Immature natural killer cell (primary cell): ENCODE results near the gene PSG3. TPM values are rescaled to one million over a fixed set of nuclear protein-coding genes. Genes with fewer than 3 reads are reported as not detected.
"Not testable (repeated sequence)": the region's sequence is repeated elsewhere in the genome, so short reads cannot be mapped to it uniquely, and the experiment has no call there.

Experiments used
- DNase-seq, 3 donors: peaks; one replicate each; pipeline ENCODE4 v3.0.0; 2022; ENCODE audit warnings: mixed read lengths in 1 of 3
- H3K27ac Mint-ChIP-seq, 6 donors: one replicate each; pipeline ENCODE4 v1.8.0; 2020; ENCODE audit warnings: mixed read lengths in 6 of 6, mild to moderate bottlenecking in 5 of 6, inconsistent platforms in 4 of 6, moderate library complexity in 3 of 6
- H3K27me3 Mint-ChIP-seq, 3 donors: one replicate each; pipeline ENCODE4 v1.8.0; 2020 to 2021; ENCODE audit warnings: low read depth in 3 of 3, mild to moderate bottlenecking in 3 of 3, mixed read lengths in 3 of 3, moderate library complexity in 3 of 3, inconsistent platforms in 1 of 3
- H3K36me3 Mint-ChIP-seq, 3 donors: one replicate each; pipeline ENCODE4 v1.8.0; 2020; ENCODE audit warnings: mixed read lengths in 3 of 3, inconsistent platforms in 2 of 3, mild to moderate bottlenecking in 2 of 3
- H3K4me1 Mint-ChIP-seq, 2 donors: one replicate each; pipeline ENCODE4 v1.8.0; 2020; ENCODE audit warnings: inconsistent platforms in 2 of 2, mild to moderate bottlenecking in 2 of 2, mixed read lengths in 2 of 2, moderate library complexity in 1 of 2
- H3K4me3 Mint-ChIP-seq, 5 donors: one replicate each; pipeline ENCODE4 v1.8.0; 2020; ENCODE audit warnings: mild to moderate bottlenecking in 5 of 5, mixed read lengths in 5 of 5, inconsistent platforms in 3 of 5, moderate library complexity in 3 of 5
- H3K9me3 Mint-ChIP-seq, 6 donors: one replicate each; pipeline ENCODE4 v1.8.0; 2020; ENCODE audit warnings: mild to moderate bottlenecking in 6 of 6, mixed read lengths in 6 of 6, inconsistent platforms in 4 of 6, moderate library complexity in 3 of 6
- polyA plus RNA-seq, 3 donors: library from polyadenylated mRNA; unstranded; fragments of 300-500 nt; fragmentation: Illumina TruSeq; gene quantifications; one replicate each; pipeline ENCODE4 v1.2.3, GENCODE V29; 2021

The PSG3 gene
- polyA plus RNA-seq, 3 donors from 2014 or later: not detected

- H3K27ac Mint-ChIP-seq, DNase-seq: not testable (repeated sequence)
Measured at GRCh38 chr19:42741726-42742607, 1.7 kb upstream of the PSG3 start.

GRCh38 chr19:42737581-42738011 lies 2.7 kb downstream of the PSG3 start:
- H3K4me1 Mint-ChIP-seq, H3K27me3 Mint-ChIP-seq, H3K4me3 Mint-ChIP-seq, H3K36me3 Mint-ChIP-seq, H3K27ac Mint-ChIP-seq, DNase-seq, H3K9me3 Mint-ChIP-seq: not testable (repeated sequence)

More at GRCh38 chr19:42741726-42742607, 1.7 kb upstream of the PSG3 start:
- H3K4me1 Mint-ChIP-seq, H3K36me3 Mint-ChIP-seq, H3K9me3 Mint-ChIP-seq, H3K4me3 Mint-ChIP-seq: not testable (repeated sequence)
- H3K27me3 Mint-ChIP-seq: peaks cover 3 to 13% (median 6%) of the 10 kb centered on the region in 3 donors

- not testable (repeated sequence) for H3K9me3 Mint-ChIP-seq, DNase-seq, H3K4me1 Mint-ChIP-seq, H3K27me3 Mint-ChIP-seq, H3K27ac Mint-ChIP-seq, H3K4me3 Mint-ChIP-seq, H3K36me3 Mint-ChIP-seq
Measured at GRCh38 chr19:42728341-42728740, 11.9 kb downstream of the PSG3 start.

GRCh38 chr19:42714000-42714399 lies 26.3 kb downstream of the PSG3 start:
- H3K4me3 Mint-ChIP-seq, H3K27ac Mint-ChIP-seq, H3K4me1 Mint-ChIP-seq, DNase-seq, H3K36me3 Mint-ChIP-seq: not testable (repeated sequence)
- peaks cover 0 to 11% (median 0%) of the 10 kb centered on the region in 6 donors for H3K9me3 Mint-ChIP-seq
- peaks cover 5 to 13% (median 6%) of the 10 kb centered on the region in 3 donors for H3K27me3 Mint-ChIP-seq

GRCh38 chr19:42712753-42713152 lies 27.5 kb downstream of the PSG3 start:
- not testable (repeated sequence) for H3K4me1 Mint-ChIP-seq, H3K36me3 Mint-ChIP-seq, DNase-seq, H3K4me3 Mint-ChIP-seq, H3K27ac Mint-ChIP-seq
- peaks cover 0 to 10% (median under 1%) of the 10 kb centered on the region in 6 donors for H3K9me3 Mint-ChIP-seq
- peaks cover 6 to 17% (median 7%) of the 10 kb centered on the region in 3 donors for H3K27me3 Mint-ChIP-seq

- DNase-seq, H3K4me1 Mint-ChIP-seq, H3K27ac Mint-ChIP-seq, H3K9me3 Mint-ChIP-seq, H3K4me3 Mint-ChIP-seq, H3K36me3 Mint-ChIP-seq: not testable (repeated sequence)
- peaks cover 4 to 12% (median 6%) of the 10 kb centered on the region in 3 donors for H3K27me3 Mint-ChIP-seq
Measured at GRCh38 chr19:42710986-42711385, 29.3 kb downstream of the PSG3 start.

- Mint-ChIP-seq H3K4me3 (no peak overlapping the region), H3K9me3 (no peaks in the 10 kb centered on the region), H3K4me1 (no peaks in the 10 kb centered on the region), H3K27me3 (peaks cover 5 to 15% (median 12%) of the 10 kb centered on the region in 3 donors), H3K36me3 (no peaks in the 10 kb centered on the region), H3K27ac (no peak overlapping the region)
- DNase-seq: no peak
Measured at GRCh38 chr19:42697884-42698283, 42.4 kb downstream of the PSG3 start.

- no peaks in the 10 kb centered on the region for H3K36me3 Mint-ChIP-seq
- no peak for DNase-seq
- H3K27me3 Mint-ChIP-seq: peaks cover 4 to 15% (median 13%) of the 10 kb centered on the region in 3 donors
- H3K4me3 Mint-ChIP-seq: no peak overlapping the region
- H3K4me1 Mint-ChIP-seq: no peaks in the 10 kb centered on the region
- peaks cover 0 to 4% (median 0%) of the 10 kb centered on the region in 6 donors for H3K9me3 Mint-ChIP-seq
- H3K27ac Mint-ChIP-seq: no peak overlapping the region
Measured at GRCh38 chr19:42695811-42696503, 44.3 kb downstream of the PSG3 start.

- Mint-ChIP-seq H3K36me3 (no peaks in the 10 kb centered on the region), H3K27ac (no peak overlapping the region), H3K4me3 (no peak overlapping the region), H3K27me3 (peaks cover 0 to 17% (median 9%) of the 10 kb centered on the region in 3 donors), H3K4me1 (no peaks in the 10 kb centered on the region), H3K9me3 (peaks cover 0 to 4% (median 0%) of the 10 kb centered on the region in 6 donors)
- DNase-seq: no peak
Measured at GRCh38 chr19:42693760-42694350, 46.4 kb downstream of the PSG3 start.

GRCh38 chr19:42683917-42684513 lies 56.3 kb downstream of the PSG3 start:
- H3K4me3 Mint-ChIP-seq: no peak overlapping the region
- peaks cover 0 to 4% (median 2%) of the 10 kb centered on the region in 3 donors for H3K27me3 Mint-ChIP-seq
- DNase-seq: peak in 2 of 3 donors; percentile 3
- no peaks in the 10 kb centered on the region for H3K4me1 Mint-ChIP-seq
- H3K36me3 Mint-ChIP-seq: peaks cover 0 to 3% (median 3%) of the 10 kb centered on the region in 3 donors
- H3K9me3 Mint-ChIP-seq: peaks cover 11 to 48% (median 18%) of the 10 kb centered on the region in 6 donors
- H3K27ac Mint-ChIP-seq: no peak overlapping the region

- not testable (repeated sequence) for H3K27me3 Mint-ChIP-seq, H3K9me3 Mint-ChIP-seq, DNase-seq, H3K36me3 Mint-ChIP-seq, H3K4me1 Mint-ChIP-seq, H3K4me3 Mint-ChIP-seq, H3K27ac Mint-ChIP-seq
Measured at GRCh38 chr19:42676326-42676725, 64.0 kb downstream of the PSG3 start.

- H3K27ac Mint-ChIP-seq, H3K4me1 Mint-ChIP-seq, H3K27me3 Mint-ChIP-seq, H3K9me3 Mint-ChIP-seq, H3K36me3 Mint-ChIP-seq, DNase-seq, H3K4me3 Mint-ChIP-seq: not testable (repeated sequence)
Measured at GRCh38 chr19:42674549-42674948, 65.7 kb downstream of the PSG3 start.
